SKM-1 (cell line): ENCODE results near the gene GCNT2.
"Not testable (repeated sequence)": the region's sequence is repeated elsewhere in the genome, so short reads cannot be mapped to it uniquely, and the experiment has no call there.

Experiments
- DNase-seq: peaks from one replicate; lab custom pipeline; 2025; ENCODE audit not compliant: unreplicated experiment; lab: John Stamatoyannopoulos, UW

The GCNT2 gene

DNA sequence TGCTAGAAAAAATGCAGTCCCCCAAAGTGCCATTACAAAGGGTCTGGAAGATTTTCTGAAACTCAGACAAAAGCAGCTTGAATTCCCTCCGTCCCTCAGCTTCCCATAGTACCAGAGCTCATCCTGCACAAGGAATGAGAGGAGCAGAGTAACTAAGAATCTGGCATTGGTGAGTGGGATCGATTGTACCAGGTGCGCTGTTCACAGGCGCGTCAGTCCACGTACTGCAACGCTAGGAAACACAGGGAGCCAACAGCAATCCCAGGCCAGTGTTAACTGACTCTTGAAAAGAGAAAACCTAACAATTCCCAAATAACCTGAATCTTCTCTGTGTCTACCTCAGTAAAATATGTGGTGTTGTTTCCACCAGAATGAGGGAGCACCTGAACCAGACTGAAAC, 77.9 kb downstream of the GCNT2 start:
- DNase-seq = no peak

DNA sequence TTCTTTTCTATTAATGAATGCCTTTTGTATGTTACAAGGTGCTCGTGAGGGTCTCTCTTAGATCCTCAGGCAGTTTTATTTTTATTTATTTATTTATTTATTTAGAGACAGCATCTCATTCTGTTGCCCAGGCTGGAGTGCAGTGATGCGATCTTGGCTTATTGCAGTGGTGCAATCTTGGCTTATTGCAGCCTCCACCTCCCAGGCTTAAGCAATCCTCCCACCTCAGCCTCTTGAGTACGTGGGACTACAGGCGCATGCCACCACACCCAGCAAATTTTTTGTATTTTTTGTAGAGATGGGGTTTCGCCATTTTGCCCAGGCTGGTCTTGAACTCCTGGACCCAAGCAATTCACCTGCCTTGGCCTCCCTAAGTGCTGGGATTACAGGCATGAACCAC, 79.5 kb downstream of the GCNT2 start:
- DNase-seq = not testable (repeated sequence)

DNA sequence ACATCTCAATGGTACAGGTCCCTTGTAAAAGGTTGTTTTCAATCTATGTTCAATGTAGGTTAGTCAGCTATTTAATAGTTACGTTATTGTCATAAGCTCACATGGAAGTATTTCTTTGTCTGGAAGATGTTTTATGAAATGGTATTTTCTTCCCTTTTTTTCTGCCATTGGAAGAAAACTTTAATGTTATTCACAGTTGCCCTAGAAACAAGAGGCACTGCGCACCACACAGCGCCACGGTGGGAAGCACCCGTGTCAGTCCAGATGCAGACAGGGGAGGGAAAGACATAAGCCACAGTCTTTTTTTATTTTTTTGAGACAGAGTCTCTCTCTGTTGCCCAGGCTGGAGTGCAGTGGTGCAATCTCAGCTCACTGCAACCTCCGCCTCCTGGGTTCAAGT, 82.1 kb downstream of the GCNT2 start:
- no peak for DNase-seq

GRCh38 chr6:10609038-10609437, 87.9 kb downstream of the GCNT2 start:
- no peak for DNase-seq

GRCh38 chr6:10610289-10610688, 89.1 kb downstream of the GCNT2 start:
- DNase-seq = no peak

DNA sequence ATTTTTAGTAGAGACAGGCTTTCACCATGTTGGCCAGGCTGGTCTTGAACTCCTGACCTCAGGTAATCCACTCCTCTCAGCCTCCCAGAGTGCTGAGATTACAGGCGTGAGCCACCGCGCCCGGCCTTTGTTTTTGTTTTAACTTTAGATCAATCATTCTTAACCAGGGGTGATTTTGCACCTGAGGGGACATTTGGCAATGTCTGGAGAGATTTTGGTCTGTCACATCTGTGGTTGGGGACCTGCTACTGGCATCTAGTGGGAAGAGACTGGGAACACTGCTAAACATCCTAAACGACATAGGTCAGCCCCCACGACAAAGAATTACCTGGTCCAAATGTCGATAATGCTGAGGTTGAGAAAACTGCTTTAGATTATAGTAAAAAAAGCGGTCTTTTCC, 91.0 kb downstream of the GCNT2 start:
- DNase-seq = no peak

GRCh38 chr6:10613077-10613476, 91.9 kb downstream of the GCNT2 start:
- DNase-seq = no peak

GRCh38 chr6:10613723-10614122, 92.6 kb downstream of the GCNT2 start:
- no peak for DNase-seq

DNA sequence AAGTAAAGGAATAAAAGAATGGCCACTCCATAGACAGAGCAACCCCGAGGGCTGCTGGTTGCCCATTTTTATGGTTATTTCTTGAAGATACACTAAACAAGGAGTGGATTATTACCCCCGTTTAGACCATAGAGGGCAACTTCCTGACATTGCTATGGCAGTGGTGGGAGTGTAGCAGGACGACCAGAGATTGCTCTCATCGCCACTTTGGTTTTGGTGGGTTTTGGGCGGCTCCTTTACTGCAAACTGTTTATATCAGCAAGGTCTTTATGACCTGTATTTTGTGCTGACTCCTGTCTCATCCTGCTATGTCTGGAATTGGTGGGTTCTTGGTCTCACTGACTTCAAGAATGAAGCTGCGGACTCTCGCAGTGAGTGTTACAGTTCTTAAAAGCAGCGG, 94.5 kb downstream of the GCNT2 start:
- no peak for DNase-seq

DNA sequence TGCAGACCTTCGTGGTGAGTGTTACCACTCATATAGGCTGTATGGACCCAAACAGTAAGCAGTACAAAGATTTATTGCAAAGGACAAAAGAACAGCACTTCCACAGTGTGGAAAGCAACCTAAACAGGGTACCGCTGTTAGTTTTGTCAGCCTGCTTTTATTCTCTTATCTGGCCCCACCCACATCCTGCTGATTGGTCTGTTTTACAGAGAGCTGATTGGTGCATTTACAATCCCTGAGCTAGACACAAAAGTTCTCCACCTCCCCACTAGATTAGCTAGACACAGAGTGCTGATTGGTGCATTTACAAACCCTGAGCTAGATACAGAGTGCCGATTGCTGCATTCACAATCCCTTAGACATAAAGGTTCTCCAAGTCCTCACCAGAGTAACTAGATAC, 95.1 kb downstream of the GCNT2 start:
- DNase-seq = not testable (repeated sequence)

DNA sequence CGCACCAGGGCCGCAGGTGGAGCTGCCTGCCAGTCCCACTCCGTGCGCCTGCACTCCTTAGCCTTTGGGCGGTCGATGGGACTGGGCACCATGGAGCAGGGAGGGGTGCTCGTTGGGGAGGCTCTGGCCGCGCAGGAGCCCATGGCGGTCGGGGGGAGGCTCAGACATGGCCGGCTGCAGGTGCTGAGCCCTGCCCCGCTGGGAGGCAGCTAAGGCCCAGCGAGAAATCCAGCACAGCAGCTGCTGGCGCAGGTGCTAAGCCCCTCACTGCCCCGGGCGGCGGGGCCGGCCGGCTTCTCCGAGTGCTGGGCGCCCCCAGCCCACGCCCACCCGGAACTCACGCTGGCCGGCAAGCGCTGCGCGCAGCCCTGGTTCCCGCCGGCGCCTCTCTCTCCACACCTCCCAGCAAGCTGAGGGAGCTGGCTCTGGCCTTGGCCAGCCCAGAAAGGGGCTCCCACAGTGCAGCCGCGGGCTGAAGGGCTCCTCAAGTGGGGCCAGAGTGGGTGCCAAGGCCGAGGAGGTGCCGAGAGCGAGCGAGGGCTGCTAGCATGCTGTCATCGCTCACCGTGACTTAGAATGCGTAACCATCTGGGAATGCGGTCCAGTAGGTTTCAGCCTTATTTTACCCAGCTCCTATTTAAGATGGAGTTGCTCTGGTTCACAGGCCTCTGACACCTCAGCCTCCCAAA, 96.0 kb downstream of the GCNT2 start:
- DNase-seq = no peak

GRCh38 chr6:10618409-10618808, 97.3 kb downstream of the GCNT2 start:
- no peak for DNase-seq

DNA sequence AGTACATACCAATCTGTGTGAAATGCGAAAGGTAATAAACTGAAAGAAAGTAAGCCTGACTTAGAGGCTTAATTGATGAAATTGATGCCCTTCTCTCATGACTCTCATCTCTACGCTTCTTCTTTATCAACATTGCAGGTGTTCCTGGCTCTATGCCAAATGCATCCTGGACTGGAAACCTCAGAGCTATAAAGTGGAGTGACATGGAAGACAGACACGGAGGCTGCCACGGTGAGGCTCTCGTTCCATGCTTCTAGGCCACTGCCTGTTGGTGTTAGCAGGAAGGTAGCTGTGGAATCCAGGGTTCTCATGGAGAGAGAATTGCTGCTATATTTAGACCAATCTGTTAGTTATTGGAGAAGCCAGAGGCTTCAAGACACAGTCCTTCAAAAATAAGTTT, 100.1 kb downstream of the GCNT2 start:
- DNase-seq = no peak

- no peak for DNase-seq
Measured at GRCh38 chr6:10621847-10622246, 100.7 kb downstream of the GCNT2 start.

DNA sequence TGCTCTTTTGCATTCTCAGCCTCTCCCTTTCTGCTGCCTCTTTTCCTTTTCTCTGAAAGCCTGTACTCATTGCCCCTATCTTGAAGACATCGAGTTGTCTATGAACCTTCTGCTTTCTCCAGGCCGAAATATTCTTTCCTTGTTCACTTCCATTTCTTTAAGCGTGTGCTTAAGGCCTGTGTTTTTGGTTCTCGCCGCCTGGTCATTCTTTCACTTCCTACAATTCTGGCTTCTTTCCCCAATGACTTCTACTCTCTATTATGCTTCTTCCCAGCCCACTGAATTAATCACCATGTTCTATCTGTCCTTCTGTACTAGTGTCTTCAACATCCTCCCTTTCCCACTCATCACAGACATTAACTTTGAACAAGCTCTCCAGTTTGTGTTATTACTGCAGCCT, 103.7 kb downstream of the GCNT2 start:
- DNase-seq = no peak

GRCh38 chr6:10626154-10626741, 105.1 kb downstream of the GCNT2 start:
- no peak for DNase-seq

- no peak for DNase-seq
Measured at GRCh38 chr6:10627800-10628199, 106.6 kb downstream of the GCNT2 start.

DNA sequence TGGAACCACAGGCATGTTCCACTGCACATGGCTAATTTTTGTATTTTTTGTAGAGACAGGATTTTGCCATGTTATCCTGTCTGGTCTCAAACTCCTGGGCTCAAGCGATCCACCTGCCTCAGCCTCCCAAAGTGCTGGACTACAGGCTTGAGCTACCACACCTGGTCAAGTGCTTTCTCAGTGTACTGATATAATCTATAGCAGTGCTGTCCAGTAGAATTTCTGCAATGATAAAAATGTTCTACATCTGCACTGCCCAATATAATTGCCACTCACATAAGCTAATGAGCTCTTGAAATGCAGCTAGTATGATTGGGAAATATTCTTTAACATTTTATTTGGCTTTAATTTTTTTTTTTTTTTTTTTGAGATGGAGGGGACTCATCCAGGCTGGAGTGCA, 109.0 kb downstream of the GCNT2 start:
- no peak for DNase-seq

- peak; percentile 96 for DNase-seq
Measured at GRCh38 chr6:10633216-10633615, 112.1 kb downstream of the GCNT2 start.

- DNase-seq = no peak
Measured at GRCh38 chr6:10640412-10640811, 119.3 kb downstream of the GCNT2 start.

DNA sequence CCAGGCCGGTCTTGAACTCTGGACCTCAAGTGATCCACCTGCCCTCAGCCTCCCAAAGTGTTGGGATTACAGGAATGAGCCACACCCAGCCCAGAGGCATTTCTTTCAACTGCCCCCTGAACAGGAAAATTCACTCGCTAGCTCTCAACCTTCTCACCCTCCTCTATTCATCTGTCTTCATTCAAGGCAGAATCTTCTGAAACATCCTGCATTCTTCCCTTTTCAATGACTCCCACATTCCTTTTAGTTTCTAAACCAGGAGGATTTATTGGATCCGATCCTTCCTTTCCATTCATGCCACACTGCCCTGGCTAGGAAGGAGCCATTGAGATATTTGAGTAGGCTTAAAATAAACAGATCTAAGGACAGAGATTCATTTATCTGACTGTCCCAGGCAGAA, 120.4 kb downstream of the GCNT2 start:
- DNase-seq = no peak

GRCh38 chr6:10643201-10643651, 122.1 kb downstream of the GCNT2 start:
- DNase-seq = peak; percentile 88

- DNase-seq = no peak
Measured at GRCh38 chr6:10644225-10644624, 123.1 kb downstream of the GCNT2 start.
